SH-SY5Y (cell line): ENCODE results near the gene IL19.

ENCODE experiments used
- GATA2 ChIP-seq: IDR thresholded peaks from 2 replicates; pipeline ENCODE4 v1.6.1; 2011; ENCODE audit warnings: mild to moderate bottlenecking, low read depth, low read length
- GATA3 ChIP-seq: IDR thresholded peaks from 2 replicates; pipeline ENCODE4 v1.6.1; 2011; ENCODE audit warnings: low read depth, mild to moderate bottlenecking, low read length, moderate library complexity

DNA sequence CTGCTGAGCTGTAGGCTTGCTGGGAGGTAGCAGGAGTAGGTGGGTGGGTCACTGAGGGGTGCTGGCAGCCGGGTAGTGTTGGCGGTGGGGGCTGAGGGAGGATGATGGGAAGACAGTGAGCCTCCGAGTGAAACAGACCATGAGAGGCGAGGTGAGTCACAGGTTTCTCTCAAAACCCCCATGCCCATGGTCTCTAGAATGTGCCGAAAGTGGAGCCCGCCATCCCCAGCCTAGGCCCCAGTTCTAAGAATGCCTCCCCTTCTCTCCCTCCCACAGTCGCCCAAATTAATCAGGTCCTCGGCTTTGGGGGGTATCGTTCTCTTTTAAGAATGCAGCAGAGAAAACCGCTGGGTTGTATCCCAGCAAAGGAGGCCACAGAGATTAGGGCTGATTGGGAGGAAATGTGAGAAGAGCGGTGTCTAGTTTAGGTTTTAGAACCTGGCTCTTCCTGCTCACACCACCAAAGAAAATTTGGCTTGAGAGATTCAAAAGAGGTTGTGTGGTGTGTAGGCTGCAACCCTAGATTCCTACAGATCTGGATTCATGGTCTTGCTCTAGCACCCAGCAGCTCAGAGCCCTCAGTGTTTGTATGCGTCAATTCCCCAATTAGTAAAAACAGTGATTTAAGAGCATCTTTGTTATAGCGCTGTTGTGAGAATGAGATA lies 27.7 kb upstream of the IL19 start:
- TF ChIP-seq GATA3 (no peak), GATA2 (no peak)
